Measurements from ENCODE around the gene SMURF1.
"Not testable (repeated sequence)": the region's sequence is repeated elsewhere in the genome, so short reads cannot be mapped to it uniquely, and the experiment has no call there.

The SMURF1 gene

DNA sequence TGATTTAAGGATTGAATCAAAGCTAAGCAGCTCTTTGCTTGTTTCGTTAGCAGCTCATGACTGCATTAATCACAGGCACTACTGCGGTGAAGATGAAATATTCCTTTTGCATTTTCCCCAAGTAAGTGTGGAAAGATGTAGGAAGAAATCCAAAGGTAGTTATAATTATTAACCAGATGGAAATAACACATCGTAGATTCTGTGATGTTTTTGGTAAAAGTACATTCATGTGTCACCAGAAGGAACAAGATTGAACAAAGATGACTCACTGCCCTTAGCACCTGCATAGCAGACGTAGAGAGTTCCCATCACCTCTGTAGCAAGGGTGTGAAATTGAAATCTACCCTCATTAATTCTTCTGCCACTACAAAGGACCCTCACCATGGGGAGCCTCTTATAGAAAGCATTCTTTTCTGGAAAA, 37.1 kb downstream of the SMURF1 start:
- H3K36me3 ChIP-seq (ENCODE audit: insufficient read depth, low read length): no peaks in the 10 kb centered on the region
- H2AFZ ChIP-seq (ENCODE audit: low read depth, low read length): no peak overlapping the region
- H3K9me3 ChIP-seq (ENCODE audit: low read length): no peaks in the 10 kb centered on the region
- peaks cover 8% of the 10 kb centered on the region for H3K4me1 ChIP-seq (ENCODE audit: insufficient read depth, low read length)
- no peaks in the 10 kb centered on the region for H3K27me3 ChIP-seq (ENCODE audit: insufficient read depth, low read length)
- H3K4me3 ChIP-seq (ENCODE audit: low read length): no peak overlapping the region

DNA sequence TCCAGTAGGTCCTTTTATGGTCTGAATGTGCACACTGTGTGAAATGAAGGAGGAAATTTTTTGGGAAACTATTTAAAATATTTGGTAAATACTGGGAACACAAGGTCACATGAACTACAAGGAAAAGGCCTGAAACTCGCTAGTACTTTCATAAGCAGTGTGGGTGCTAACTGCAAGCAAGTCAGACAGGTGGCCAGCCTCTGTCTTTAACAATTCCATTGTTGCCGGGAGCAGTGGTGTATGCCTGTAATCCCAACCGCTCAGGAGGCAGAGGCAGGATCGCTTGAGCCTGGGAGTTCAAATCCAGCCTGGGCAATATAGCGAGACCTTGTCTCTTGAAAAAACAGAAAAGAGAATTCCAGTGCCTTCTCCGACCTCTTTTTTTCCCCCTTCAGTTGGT, 37.5 kb downstream of the SMURF1 start:
- Histone ChIP-seq H3K9me3 (ENCODE audit: low read length) (no peaks in the 10 kb centered on the region), H3K36me3 (ENCODE audit: insufficient read depth, low read length) (no peaks in the 10 kb centered on the region), H3K4me1 (ENCODE audit: insufficient read depth, low read length) (peaks cover 8% of the 10 kb centered on the region), H3K4me3 (ENCODE audit: low read length) (no peak overlapping the region), H2AFZ (ENCODE audit: low read depth, low read length) (no peak overlapping the region), H3K27me3 (ENCODE audit: insufficient read depth, low read length) (no peaks in the 10 kb centered on the region)

DNA sequence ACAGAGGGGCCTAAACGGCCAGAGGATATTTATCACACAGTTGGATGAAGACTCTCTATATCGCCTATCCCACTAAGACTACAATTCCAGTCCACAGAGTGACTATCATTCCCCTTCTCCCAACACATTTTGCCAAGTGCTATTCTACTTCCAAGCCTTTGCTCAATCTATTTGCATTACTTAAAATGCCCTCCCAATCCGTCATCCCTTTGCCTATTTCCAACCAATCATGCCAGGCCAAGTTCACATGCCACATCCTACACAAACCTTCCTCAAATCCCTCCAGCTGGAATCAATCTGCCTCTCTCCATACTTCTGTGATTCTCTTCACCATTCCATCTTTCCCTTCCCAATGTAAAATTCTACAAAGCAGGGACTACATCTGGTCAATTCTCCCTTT, 38.2 kb downstream of the SMURF1 start:
- Histone ChIP-seq H3K9me3 (ENCODE audit: low read length) (no peaks in the 10 kb centered on the region), H2AFZ (ENCODE audit: low read depth, low read length) (no peak overlapping the region), H3K4me3 (ENCODE audit: low read length) (no peak overlapping the region), H3K27me3 (ENCODE audit: insufficient read depth, low read length) (no peaks in the 10 kb centered on the region), H3K36me3 (ENCODE audit: insufficient read depth, low read length) (no peaks in the 10 kb centered on the region), H3K4me1 (ENCODE audit: insufficient read depth, low read length) (peaks cover 8% of the 10 kb centered on the region)

DNA sequence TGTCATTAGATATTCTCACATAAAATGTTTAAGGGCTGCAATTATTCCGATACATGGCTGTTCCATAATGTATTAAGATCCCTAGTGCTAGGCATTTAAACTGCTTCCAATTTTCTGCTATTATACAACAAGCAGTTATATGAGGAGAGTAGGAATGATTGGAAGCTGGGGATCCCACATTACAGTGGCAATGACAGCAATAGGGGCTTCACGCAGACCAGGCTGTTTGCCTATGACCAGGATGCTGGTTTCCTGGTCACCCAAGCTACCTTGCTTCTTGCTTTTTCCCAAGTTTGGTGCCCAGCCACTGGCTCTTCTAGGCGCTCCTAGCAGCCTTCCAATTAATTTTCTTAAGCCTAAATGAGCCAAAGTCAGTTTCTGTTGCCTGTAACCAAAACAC, 39.3 kb downstream of the SMURF1 start:
- Histone ChIP-seq H3K4me1 (ENCODE audit: insufficient read depth, low read length) (peaks cover 8% of the 10 kb centered on the region), H3K4me3 (ENCODE audit: low read length) (no peak overlapping the region), H3K27me3 (ENCODE audit: insufficient read depth, low read length) (no peaks in the 10 kb centered on the region), H2AFZ (ENCODE audit: low read depth, low read length) (no peak overlapping the region), H3K9me3 (ENCODE audit: low read length) (no peaks in the 10 kb centered on the region), H3K36me3 (ENCODE audit: insufficient read depth, low read length) (no peaks in the 10 kb centered on the region)

DNA sequence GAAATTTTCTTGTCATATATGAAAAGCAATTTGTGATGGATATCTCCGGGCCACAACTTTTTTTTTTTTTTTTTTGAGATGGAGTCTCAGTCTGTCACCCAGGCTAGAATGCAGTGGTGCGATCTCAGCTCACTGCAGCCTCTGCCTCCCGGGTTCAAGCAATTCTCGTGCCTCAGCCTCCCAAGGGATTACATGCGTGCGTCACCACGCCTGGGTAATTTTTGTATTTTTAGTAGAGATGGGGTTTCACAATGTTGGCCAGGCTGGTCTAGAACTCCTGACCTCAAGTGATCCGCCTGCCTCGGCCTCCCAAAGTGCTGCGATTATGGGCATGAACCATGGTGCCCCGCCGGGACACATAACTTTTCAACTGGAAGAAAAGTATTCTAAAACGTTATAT, 40.1 kb downstream of the SMURF1 start:
- peaks cover 11% of the 10 kb centered on the region for H3K4me1 ChIP-seq (ENCODE audit: insufficient read depth, low read length)
- H3K9me3 ChIP-seq (ENCODE audit: low read length); H3K36me3 ChIP-seq (ENCODE audit: insufficient read depth, low read length); H3K4me3 ChIP-seq (ENCODE audit: low read length); H2AFZ ChIP-seq (ENCODE audit: low read depth, low read length); H3K27me3 ChIP-seq (ENCODE audit: insufficient read depth, low read length): not testable (repeated sequence)

DNA sequence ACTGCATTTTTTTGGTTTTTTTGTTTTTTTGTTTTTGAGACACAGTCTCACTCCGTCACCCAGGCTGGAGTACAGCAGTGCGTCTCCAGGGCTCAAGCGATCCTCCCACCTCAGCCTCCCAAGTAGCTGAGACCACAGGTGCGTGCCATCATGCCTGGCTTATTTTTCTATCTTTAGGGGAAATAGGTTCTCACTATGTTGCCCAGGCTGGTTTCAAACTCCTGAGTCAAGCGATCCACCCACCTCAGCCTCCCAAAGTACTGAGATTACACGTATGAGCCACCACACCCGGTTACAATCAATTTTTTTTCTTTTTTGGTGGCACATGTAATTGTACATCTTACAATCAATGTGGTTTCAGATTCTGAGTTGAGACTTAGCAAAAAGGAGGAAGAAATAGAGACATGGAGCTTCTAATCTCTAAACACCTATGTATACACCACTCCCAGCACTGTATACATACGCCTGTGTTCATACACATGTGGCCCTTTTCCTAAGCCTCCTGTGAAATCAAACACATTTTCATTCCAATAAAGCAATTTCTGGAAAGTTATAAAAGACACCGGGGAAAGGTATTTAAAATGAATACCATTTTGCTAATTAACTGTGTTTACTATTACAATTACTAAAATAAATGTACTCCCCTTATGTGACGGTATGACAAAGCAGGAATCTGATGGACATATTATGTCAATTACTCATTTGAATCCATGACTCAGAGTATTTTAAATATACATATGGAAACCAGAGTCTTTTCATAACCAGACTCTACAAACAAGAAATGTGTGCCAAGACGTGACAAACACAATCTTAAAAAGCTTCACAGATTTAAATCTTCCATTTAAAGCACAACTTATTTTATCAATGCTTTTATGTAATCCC, 40.9 kb downstream of the SMURF1 start:
- Histone ChIP-seq H3K9me3 (ENCODE audit: low read length) (no peaks in the 10 kb centered on the region), H3K4me3 (ENCODE audit: low read length) (no peak overlapping the region), H3K4me1 (ENCODE audit: insufficient read depth, low read length) (peaks cover 14% of the 10 kb centered on the region), H2AFZ (ENCODE audit: low read depth, low read length) (no peak overlapping the region), H3K27me3 (ENCODE audit: insufficient read depth, low read length) (no peaks in the 10 kb centered on the region), H3K36me3 (ENCODE audit: insufficient read depth, low read length) (no peaks in the 10 kb centered on the region)

DNA sequence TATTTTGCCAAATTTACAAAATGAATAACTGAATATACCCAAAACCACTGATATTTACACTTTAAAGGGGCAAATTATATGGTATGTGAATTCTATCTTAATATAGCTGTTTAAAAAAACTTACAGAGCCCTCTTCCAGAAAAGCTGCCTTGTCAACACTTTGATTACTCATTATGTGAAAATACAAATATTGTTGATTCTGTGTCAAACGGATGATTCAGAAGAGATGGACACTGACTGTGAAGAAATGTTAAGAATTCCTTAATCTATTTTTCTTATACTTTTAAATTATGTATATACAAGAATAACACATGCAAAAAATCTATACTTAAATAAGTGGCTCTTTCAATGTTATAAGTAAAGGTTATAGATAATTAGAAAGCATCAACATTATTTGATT, 41.5 kb downstream of the SMURF1 start:
- Histone ChIP-seq H3K4me1 (ENCODE audit: insufficient read depth, low read length) (peaks cover 12% of the 10 kb centered on the region), H2AFZ (ENCODE audit: low read depth, low read length) (no peak overlapping the region), H3K4me3 (ENCODE audit: low read length) (no peak overlapping the region), H3K9me3 (ENCODE audit: low read length) (no peaks in the 10 kb centered on the region), H3K27me3 (ENCODE audit: insufficient read depth, low read length) (no peaks in the 10 kb centered on the region), H3K36me3 (ENCODE audit: insufficient read depth, low read length) (no peaks in the 10 kb centered on the region)

DNA sequence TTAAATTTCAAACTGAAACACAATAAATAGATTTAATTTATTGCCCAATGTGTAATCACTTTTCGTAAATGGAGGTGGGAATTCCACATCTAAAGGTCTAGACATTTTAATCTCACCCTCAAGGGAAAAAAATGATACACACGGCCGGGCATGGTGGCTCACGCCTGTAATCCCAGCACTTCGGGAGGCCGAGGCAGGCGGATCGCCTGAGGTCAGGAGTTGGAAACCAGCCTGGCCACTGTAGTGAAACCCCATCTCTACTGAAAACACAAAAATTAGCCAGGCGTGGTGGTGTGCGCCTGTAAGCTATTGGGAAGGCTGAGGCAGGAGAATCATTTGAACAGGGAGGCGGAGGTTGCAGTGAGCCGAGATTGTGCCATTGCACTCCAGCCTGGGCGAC, 42.4 kb downstream of the SMURF1 start:
- not testable (repeated sequence) for H2AFZ ChIP-seq (ENCODE audit: low read depth, low read length); H3K9me3 ChIP-seq (ENCODE audit: low read length); H3K36me3 ChIP-seq (ENCODE audit: insufficient read depth, low read length); H3K4me1 ChIP-seq (ENCODE audit: insufficient read depth, low read length); H3K27me3 ChIP-seq (ENCODE audit: insufficient read depth, low read length); H3K4me3 ChIP-seq (ENCODE audit: low read length)

DNA sequence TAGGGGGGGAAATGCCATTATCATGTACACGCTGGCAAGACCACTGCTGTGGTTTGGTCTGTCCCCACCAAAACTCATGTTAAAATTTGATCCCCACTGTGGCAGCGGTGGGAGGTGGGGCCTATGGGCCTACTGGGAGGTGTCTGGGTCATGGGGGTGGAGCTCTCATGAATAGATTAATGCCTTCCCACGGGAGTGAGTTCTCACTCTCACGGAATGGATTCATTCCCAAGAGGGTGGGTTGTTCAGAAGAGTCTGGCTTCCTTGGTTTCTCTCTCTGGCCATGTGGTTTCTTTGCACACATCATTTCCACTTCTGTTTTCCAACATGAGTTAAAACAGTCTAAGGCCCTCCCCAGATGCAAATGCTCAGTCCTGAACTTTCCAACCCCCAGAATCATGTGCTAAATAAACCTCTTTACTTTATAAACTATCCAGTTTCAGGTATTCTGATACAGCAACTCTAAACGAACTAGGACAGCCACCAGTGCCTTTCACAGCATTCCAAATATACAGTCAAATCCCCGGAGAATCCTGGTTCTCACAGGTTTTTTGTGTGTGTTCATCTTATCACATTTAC, 44.3 kb downstream of the SMURF1 start:
- Histone ChIP-seq H2AFZ (ENCODE audit: low read depth, low read length) (no peak overlapping the region), H3K27me3 (ENCODE audit: insufficient read depth, low read length) (no peaks in the 10 kb centered on the region), H3K9me3 (ENCODE audit: low read length) (peaks cover 2% of the 10 kb centered on the region), H3K36me3 (ENCODE audit: insufficient read depth, low read length) (no peaks in the 10 kb centered on the region), H3K4me1 (ENCODE audit: insufficient read depth, low read length) (peaks cover 9% of the 10 kb centered on the region), H3K4me3 (ENCODE audit: low read length) (no peak overlapping the region)

DNA sequence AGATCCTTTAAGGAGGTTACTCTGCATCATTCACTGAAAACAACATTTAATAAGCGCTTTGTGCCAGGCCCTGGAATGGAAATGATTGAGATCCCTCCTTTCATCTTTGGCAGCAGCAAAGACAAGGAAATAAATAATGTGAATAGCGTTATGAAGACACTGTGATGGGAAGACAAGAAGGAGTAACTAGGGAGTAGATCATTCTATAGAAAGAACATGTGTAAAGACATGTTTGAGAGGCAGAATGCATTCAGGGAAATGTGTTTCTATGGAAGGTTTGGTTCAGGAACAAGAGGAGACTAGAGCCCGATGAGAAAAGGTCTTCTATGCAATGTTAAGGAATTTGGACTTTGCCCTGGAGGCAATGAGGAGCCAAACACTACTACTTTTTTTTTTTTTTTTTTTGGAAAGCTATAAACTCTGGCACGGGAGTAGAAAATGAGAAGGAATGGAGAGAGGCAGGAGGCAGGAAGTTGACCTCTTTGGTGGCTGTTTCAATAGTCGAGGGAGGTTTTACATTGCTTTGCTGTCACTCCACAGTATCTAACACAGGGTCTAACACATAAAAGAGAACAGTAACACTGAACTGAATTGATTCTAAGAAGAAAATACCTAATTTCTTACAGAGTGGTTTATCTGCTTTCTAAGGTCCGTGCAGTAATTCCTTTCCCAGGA, 44.9 kb downstream of the SMURF1 start:
- no peaks in the 10 kb centered on the region for H3K27me3 ChIP-seq (ENCODE audit: insufficient read depth, low read length)
- H3K9me3 ChIP-seq (ENCODE audit: low read length): peaks cover 2% of the 10 kb centered on the region
- H2AFZ ChIP-seq (ENCODE audit: low read depth, low read length): no peak overlapping the region
- H3K4me1 ChIP-seq (ENCODE audit: insufficient read depth, low read length): peaks cover 13% of the 10 kb centered on the region
- no peaks in the 10 kb centered on the region for H3K36me3 ChIP-seq (ENCODE audit: insufficient read depth, low read length)
- H3K4me3 ChIP-seq (ENCODE audit: low read length): no peak overlapping the region

DNA sequence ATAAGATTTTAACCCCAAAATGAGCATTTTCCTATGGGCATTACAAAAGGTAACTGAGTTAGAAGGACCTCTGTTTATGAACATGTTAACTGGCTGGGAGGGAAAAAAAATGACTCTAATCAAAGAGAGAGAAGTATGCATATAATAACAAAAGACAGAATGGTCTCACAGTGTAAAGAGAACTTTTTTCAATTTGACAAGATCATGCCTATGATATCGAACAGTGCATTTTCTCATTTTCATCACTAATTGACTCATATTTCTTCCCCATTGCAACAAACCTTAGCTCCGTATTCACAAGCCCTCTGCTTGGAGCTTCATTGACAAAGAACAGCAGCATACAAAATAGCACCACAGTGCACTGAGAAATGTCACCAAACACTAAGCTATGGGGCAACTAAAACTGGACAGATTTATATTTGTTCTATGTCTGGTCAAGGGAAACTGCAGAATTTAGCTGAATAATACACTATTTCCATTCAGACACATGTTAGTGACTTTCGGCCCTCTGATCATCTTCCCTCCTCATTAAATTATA, 45.6 kb downstream of the SMURF1 start:
- Histone ChIP-seq H3K4me1 (ENCODE audit: insufficient read depth, low read length) (peaks cover 13% of the 10 kb centered on the region), H2AFZ (ENCODE audit: low read depth, low read length) (no peak overlapping the region), H3K27me3 (ENCODE audit: insufficient read depth, low read length) (no peaks in the 10 kb centered on the region), H3K4me3 (ENCODE audit: low read length) (no peak overlapping the region), H3K9me3 (ENCODE audit: low read length) (peaks cover 2% of the 10 kb centered on the region), H3K36me3 (ENCODE audit: insufficient read depth, low read length) (no peaks in the 10 kb centered on the region)

DNA sequence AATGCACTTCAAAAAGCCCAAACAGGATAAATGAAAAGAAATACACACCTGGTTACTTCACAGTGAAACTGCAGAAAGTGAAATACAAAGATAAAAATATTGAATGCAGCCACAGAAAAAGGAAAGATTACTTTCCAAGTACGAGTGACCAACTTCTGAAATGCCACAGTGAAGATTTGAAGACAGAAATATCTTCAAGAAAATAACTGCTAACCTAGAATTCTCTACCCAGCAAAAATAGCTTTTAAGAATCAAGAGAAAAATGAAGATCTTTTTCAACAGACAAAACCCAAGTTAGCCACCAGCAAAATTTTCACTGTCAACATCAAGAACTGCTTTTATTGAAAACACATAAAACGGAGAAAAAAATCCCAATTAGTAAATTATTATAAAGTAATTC, 46.2 kb downstream of the SMURF1 start:
- Histone ChIP-seq H3K36me3 (ENCODE audit: insufficient read depth, low read length) (no peaks in the 10 kb centered on the region), H3K9me3 (ENCODE audit: low read length) (peaks cover 2% of the 10 kb centered on the region), H3K4me1 (ENCODE audit: insufficient read depth, low read length) (peaks cover 13% of the 10 kb centered on the region), H3K4me3 (ENCODE audit: low read length) (no peak overlapping the region), H3K27me3 (ENCODE audit: insufficient read depth, low read length) (no peaks in the 10 kb centered on the region), H2AFZ (ENCODE audit: low read depth, low read length) (no peak overlapping the region)
